ENCODE results near the gene RYR2. TPM values are rescaled to one million over a fixed set of nuclear protein-coding genes. Genes with fewer than 3 reads are reported as not detected.

The RYR2 gene
- total RNA-seq, 1 experiment from 2014 or later = 0.90 TPM

GRCh38 chr1:237048803-237049202 lies 6.8 kb downstream of the RYR2 start:
- peaks cover 2% of the 10 kb centered on the region for H3K9me3 Mint-ChIP-seq (ENCODE audit: low read depth, unreplicated experiment)
- no peak overlapping the region for H3K27ac Mint-ChIP-seq (ENCODE audit: unreplicated experiment)
- no peaks in the 10 kb centered on the region for H3K4me1 Mint-ChIP-seq (ENCODE audit: low read depth, unreplicated experiment)
- no TSS peak for BruUV-seq (replicated peaks)
- H3K27me3 Mint-ChIP-seq (ENCODE audit: unreplicated experiment) = peaks cover 8% of the 10 kb centered on the region
- CTCF ChIA-PET = interaction anchor here (0.6 kb wide), 1 partner anchor 31 kb away, joined by 3 read pairs; no protein-coding TSS in a partner anchor
- intact Hi-C loops (cut with micrococcal nuclease; ENCODE audit: unreplicated experiment) = no loop called here
- TF ChIP-seq, protein P1, sequence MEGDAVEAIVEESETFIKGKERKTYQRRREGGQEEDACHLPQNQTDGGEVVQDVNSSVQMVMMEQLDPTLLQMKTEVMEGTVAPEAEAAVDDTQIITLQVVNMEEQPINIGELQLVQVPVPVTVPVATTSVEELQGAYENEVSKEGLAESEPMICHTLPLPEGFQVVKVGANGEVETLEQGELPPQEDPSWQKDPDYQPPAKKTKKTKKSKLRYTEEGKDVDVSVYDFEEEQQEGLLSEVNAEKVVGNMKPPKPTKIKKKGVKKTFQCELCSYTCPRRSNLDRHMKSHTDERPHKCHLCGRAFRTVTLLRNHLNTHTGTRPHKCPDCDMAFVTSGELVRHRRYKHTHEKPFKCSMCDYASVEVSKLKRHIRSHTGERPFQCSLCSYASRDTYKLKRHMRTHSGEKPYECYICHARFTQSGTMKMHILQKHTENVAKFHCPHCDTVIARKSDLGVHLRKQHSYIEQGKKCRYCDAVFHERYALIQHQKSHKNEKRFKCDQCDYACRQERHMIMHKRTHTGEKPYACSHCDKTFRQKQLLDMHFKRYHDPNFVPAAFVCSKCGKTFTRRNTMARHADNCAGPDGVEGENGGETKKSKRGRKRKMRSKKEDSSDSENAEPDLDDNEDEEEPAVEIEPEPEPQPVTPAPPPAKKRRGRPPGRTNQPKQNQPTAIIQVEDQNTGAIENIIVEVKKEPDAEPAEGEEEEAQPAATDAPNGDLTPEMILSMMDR (IDR thresholded peaks at IDR 0.05; ENCODE audit: unreplicated experiment) = no peak
- no peak for DNase-seq
- no peaks in the 10 kb centered on the region for H3K36me3 Mint-ChIP-seq (ENCODE audit: insufficient read depth, unreplicated experiment)
- H3K4me3 Mint-ChIP-seq (ENCODE audit: low read depth, unreplicated experiment) = no peak overlapping the region

DNA sequence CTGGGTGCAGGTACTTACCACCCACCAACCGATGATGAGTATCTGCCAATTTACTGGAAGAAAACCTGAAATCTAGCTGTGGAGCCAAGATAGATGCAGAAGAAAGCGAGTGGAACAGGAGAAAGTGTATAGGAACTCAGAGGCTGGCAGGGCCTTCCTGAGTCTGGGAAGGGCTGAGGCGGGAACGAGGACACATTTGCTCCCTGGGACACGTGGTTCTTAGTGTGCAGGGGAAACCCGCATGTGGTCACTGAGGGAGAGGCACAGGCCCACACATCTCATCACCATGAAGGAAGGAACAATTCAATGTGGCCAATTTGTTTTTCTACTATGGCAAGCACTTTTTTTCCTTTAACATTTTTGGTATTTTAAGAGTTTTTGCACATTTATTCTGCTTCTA lies 8.2 kb downstream of the RYR2 start:
- H3K27ac Mint-ChIP-seq (ENCODE audit: unreplicated experiment) = no peak overlapping the region

GRCh38 chr1:237050915-237051314 lies 8.9 kb downstream of the RYR2 start:
- TF ChIP-seq, protein P1 (IDR thresholded peaks at IDR 0.05; ENCODE audit: unreplicated experiment) = no peak
- intact Hi-C loops (cut with micrococcal nuclease; ENCODE audit: unreplicated experiment) = no loop called here

More for the DNA sequence above, 8.2 kb downstream of the RYR2 start:
- peaks cover 4% of the 10 kb centered on the region for H3K9me3 Mint-ChIP-seq (ENCODE audit: low read depth, unreplicated experiment)
- no peaks in the 10 kb centered on the region for H3K36me3 Mint-ChIP-seq (ENCODE audit: insufficient read depth, unreplicated experiment)
- no peak overlapping the region for H3K4me3 Mint-ChIP-seq (ENCODE audit: low read depth, unreplicated experiment)
- DNase-seq = no peak
- no TSS peak for BruUV-seq (replicated peaks)
- TF ChIP-seq, protein P1 (IDR thresholded peaks at IDR 0.05; ENCODE audit: unreplicated experiment) = no peak
- intact Hi-C loops (cut with micrococcal nuclease; ENCODE audit: unreplicated experiment) = no loop called here
- H3K27me3 Mint-ChIP-seq (ENCODE audit: unreplicated experiment) = peaks cover 22% of the 10 kb centered on the region
- no peaks in the 10 kb centered on the region for H3K4me1 Mint-ChIP-seq (ENCODE audit: low read depth, unreplicated experiment)
- CTCF ChIA-PET = no interaction called here

DNA sequence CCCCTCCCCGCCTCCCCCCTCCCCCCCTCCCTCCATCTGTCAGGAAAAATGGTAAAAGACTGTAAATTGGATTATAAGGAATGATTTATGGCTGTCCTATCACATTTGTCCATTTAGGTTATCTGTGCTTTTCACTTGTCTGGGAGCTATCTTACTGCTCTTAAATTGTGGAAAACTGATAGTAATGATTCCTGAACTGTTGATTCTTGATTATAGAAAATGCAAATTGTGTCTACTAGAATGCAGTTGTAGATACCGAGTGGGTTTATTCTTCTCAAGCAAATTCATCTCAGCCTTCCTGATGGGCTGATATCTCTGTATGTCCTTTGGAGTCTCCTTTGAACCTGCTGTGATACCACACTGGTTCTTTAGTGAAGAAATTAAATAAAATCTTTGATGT lies 12.3 kb downstream of the RYR2 start:
- H3K36me3 Mint-ChIP-seq (ENCODE audit: insufficient read depth, unreplicated experiment) = no peaks in the 10 kb centered on the region
- H3K9me3 Mint-ChIP-seq (ENCODE audit: low read depth, unreplicated experiment) = peaks cover 13% of the 10 kb centered on the region
- DNase-seq = no peak
- H3K27me3 Mint-ChIP-seq (ENCODE audit: unreplicated experiment) = peaks cover 24% of the 10 kb centered on the region
- H3K4me1 Mint-ChIP-seq (ENCODE audit: low read depth, unreplicated experiment) = no peaks in the 10 kb centered on the region
- no peak overlapping the region for H3K27ac Mint-ChIP-seq (ENCODE audit: unreplicated experiment)
- no TSS peak for BruUV-seq (replicated peaks)
- TF ChIP-seq, protein P1 (IDR thresholded peaks at IDR 0.05; ENCODE audit: unreplicated experiment) = no peak
- intact Hi-C loops (cut with micrococcal nuclease; ENCODE audit: unreplicated experiment) = no loop called here
- H3K4me3 Mint-ChIP-seq (ENCODE audit: low read depth, unreplicated experiment) = no peak overlapping the region
- CTCF ChIA-PET = no interaction called here

More at GRCh38 chr1:237050915-237051314, 8.9 kb downstream of the RYR2 start:
- no TSS peak for BruUV-seq (replicated peaks)
- H3K4me1 Mint-ChIP-seq (ENCODE audit: low read depth, unreplicated experiment) = no peaks in the 10 kb centered on the region
- DNase-seq = no peak
- CTCF ChIA-PET = interaction anchor here (0.5 kb wide), 1 partner anchor 19 kb away, joined by 5 read pairs; no protein-coding TSS in a partner anchor
- peaks cover 6% of the 10 kb centered on the region for H3K9me3 Mint-ChIP-seq (ENCODE audit: low read depth, unreplicated experiment)
- no peak overlapping the region for H3K4me3 Mint-ChIP-seq (ENCODE audit: low read depth, unreplicated experiment)
- no peaks in the 10 kb centered on the region for H3K36me3 Mint-ChIP-seq (ENCODE audit: insufficient read depth, unreplicated experiment)
- H3K27me3 Mint-ChIP-seq (ENCODE audit: unreplicated experiment) = peaks cover 24% of the 10 kb centered on the region
- H3K27ac Mint-ChIP-seq (ENCODE audit: unreplicated experiment) = no peak overlapping the region

Data from Calu3 (cell line).